Panc1 (cell line): ENCODE measurements around the gene CFAP58.

Experiments
- CTCF ChIP-seq: fragments of 450-650 bp; IDR thresholded peaks from 2 replicates; pipeline ENCODE4 v1.5.1; 2017; ENCODE audit warnings: mild to moderate bottlenecking
- POLR2AphosphoS5 ChIP-seq: IDR thresholded peaks from 2 replicates; pipeline ENCODE4 v1.6.1; 2012; ENCODE audit warnings: mild to moderate bottlenecking, low read depth, low read length, moderate library complexity
- REST ChIP-seq, 2 experiments: IDR thresholded peaks; 2 replicates each; pipeline ENCODE4 v1.6.1; 2011 to 2012; ENCODE audit warnings: low read depth in 2 of 2, control low read depth in 1 of 2, low read length in 1 of 2, mild to moderate bottlenecking in 1 of 2, moderate library complexity in 1 of 2; ENCODE audit not compliant: insufficient read depth in 1 of 2
- SIN3A ChIP-seq: IDR thresholded peaks from 2 replicates; pipeline ENCODE4 v1.6.1; 2012; ENCODE audit warnings: low read depth, mild to moderate bottlenecking, low read length, moderate library complexity, borderline replicate concordance; ENCODE audit not compliant: insufficient read depth
- TCF7L2 ChIP-seq: IDR thresholded peaks from 2 replicates; pipeline ENCODE4 v1.6.1; 2011; ENCODE audit warnings: mild to moderate bottlenecking, low read depth, low read length, inconsistent platforms

GRCh38 chr10:104457543-104457828 is 103.9 kb downstream of the CFAP58 start:
- TF ChIP-seq CTCF (no peak), REST (IDR thresholded peaks at IDR 0.05; ENCODE audit: insufficient read depth in 1 of 2, low read depth in 2 of 2, low read length in 1 of 2) (no peak), POLR2AphosphoS5 (no peak), SIN3A (no peak), TCF7L2 (no peak)
